Peyer's patch (tissue), 4 donors: ENCODE data around the gene DOCK2. TPM values are rescaled to one million over a fixed set of nuclear protein-coding genes. Genes with fewer than 3 reads are reported as not detected.

Experiments
- DNase-seq, 3 donors: peaks; one replicate each; pipeline ENCODE4 v3.0.0-alpha.2; 2017 to 2019
- H3K27ac ChIP-seq, 4 donors: fragments of 200-600 bp; sonication (generic); one replicate each; pipeline ENCODE4 v1.5.1; 2016 to 2019
- H3K27me3 ChIP-seq, 2 donors: fragments of 200-600 bp; sonication (generic); one replicate each; pipeline ENCODE4 v1.5.1; 2019
- H3K36me3 ChIP-seq, 3 donors: fragments of 200-600 bp; sonication (generic); one replicate each; pipeline ENCODE4 v1.5.1; 2016 to 2019
- H3K4me1 ChIP-seq, 4 donors: fragments of 200-600 bp; sonication (generic); one replicate each; pipeline ENCODE4 v1.5.1; 2016 to 2019
- H3K4me3 ChIP-seq, 4 donors: fragments of 200-600 bp; sonication (generic); 1 replicate in 3 of 4; 2 replicates in 1 of 4; pipeline ENCODE4 v1.5.1; 2016 to 2019; ENCODE audit warnings: mild to moderate bottlenecking in 1 of 4
- H3K9me3 ChIP-seq, 4 donors: fragments of 200-600 bp; sonication (generic); one replicate each; pipeline ENCODE4 v1.5.1; 2016 to 2019; ENCODE audit warnings: mild to moderate bottlenecking in 1 of 4
- CTCF ChIP-seq, 6 experiments: fragments of 450-650 bp in 4 of 6; fragments of 200-600 bp in 2 of 6; sonication (generic) in 1 of 6; IDR thresholded peaks; one replicate each; pipeline ENCODE4 v1.5.1; 2017 to 2019; ENCODE audit warnings: antibody characterized with exemption in 6 of 6, mild to moderate bottlenecking in 3 of 6, moderate library complexity in 1 of 6
- POLR2A ChIP-seq, 2 donors: fragments of 450-650 bp; IDR thresholded peaks; one replicate each; pipeline ENCODE4 v1.5.1; 2017; ENCODE audit warnings: antibody characterized with exemption in 2 of 2, mild to moderate bottlenecking in 2 of 2, moderate library complexity in 2 of 2
- total RNA-seq, 4 donors: library from RNA; depleted of rRNA; stranded (reverse); fragments of >200 nt; gene quantifications; one replicate each; pipeline ENCODE4 v1.1.0, GENCODE V29; 2016

DOCK2 gene
- total RNA-seq, 4 donors from 2014 or later: 13.8 to 200 (median 17.8) TPM

- peak in 2 of 3 donors; percentile 84 to 89 for DNase-seq
- peak overlapping the region; percentile 55 to 86 (median 64) for H3K4me3 ChIP-seq
- H3K27ac ChIP-seq: peak overlapping the region; percentile 76 to 93 (median 82)
Observed at GRCh38 chr5:169637549-169638121, 560 bp downstream of the DOCK2 start.

GRCh38 chr5:169641253-169641652, 4.2 kb downstream of the DOCK2 start:
- Histone ChIP-seq H3K9me3 (no peaks in the 10 kb centered on the region), H3K4me1 (no peaks in the 10 kb centered on the region), H3K27ac (no peak overlapping the region), H3K4me3 (no peak overlapping the region), H3K36me3 (no peaks in the 10 kb centered on the region), H3K27me3 (no peaks in the 10 kb centered on the region)
- no peak for DNase-seq
- TF ChIP-seq POLR2A (IDR thresholded peaks at IDR 0.05): no peak
- TF ChIP-seq CTCF (IDR thresholded peaks at IDR 0.05): no peak

More at GRCh38 chr5:169637549-169638121, 560 bp downstream of the DOCK2 start:
- H3K9me3 ChIP-seq: no peaks in the 10 kb centered on the region
- H3K4me1 ChIP-seq: no peaks in the 10 kb centered on the region
- no peaks in the 10 kb centered on the region for H3K27me3 ChIP-seq
- H3K36me3 ChIP-seq: no peaks in the 10 kb centered on the region
- TF ChIP-seq CTCF (IDR thresholded peaks at IDR 0.05): no peak
- TF ChIP-seq POLR2A (IDR thresholded peaks at IDR 0.05): no peak

GRCh38 chr5:169646856-169647255, 9.8 kb downstream of the DOCK2 start:
- TF ChIP-seq POLR2A (IDR thresholded peaks at IDR 0.05) (no peak), CTCF (IDR thresholded peaks at IDR 0.05) (no peak)
- Histone ChIP-seq H3K9me3 (no peaks in the 10 kb centered on the region), H3K4me3 (no peak overlapping the region), H3K4me1 (peaks cover 0 to 24% (median 6%) of the 10 kb centered on the region in 4 donors), H3K36me3 (no peaks in the 10 kb centered on the region), H3K27ac (no peak overlapping the region), H3K27me3 (no peaks in the 10 kb centered on the region)
- no peak for DNase-seq

- DNase-seq: no peak
- Histone ChIP-seq H3K27me3 (no peaks in the 10 kb centered on the region), H3K27ac (peak overlapping the region in 1 of 4 donors; percentile 6), H3K9me3 (no peaks in the 10 kb centered on the region), H3K4me1 (peaks cover 0 to 28% (median 6%) of the 10 kb centered on the region in 4 donors), H3K36me3 (no peaks in the 10 kb centered on the region), H3K4me3 (no peak overlapping the region)
- no peak for TF ChIP-seq CTCF (IDR thresholded peaks at IDR 0.05)
- TF ChIP-seq POLR2A (IDR thresholded peaks at IDR 0.05): no peak
Observed at GRCh38 chr5:169647566-169647965, 10.5 kb downstream of the DOCK2 start.

- no peak for TF ChIP-seq CTCF (IDR thresholded peaks at IDR 0.05)
- TF ChIP-seq POLR2A (IDR thresholded peaks at IDR 0.05): no peak
- DNase-seq: no peak
- Histone ChIP-seq H3K36me3 (no peaks in the 10 kb centered on the region), H3K27ac (no peak overlapping the region), H3K9me3 (no peaks in the 10 kb centered on the region), H3K27me3 (no peaks in the 10 kb centered on the region), H3K4me3 (no peak overlapping the region), H3K4me1 (peaks cover 0 to 28% (median 6%) of the 10 kb centered on the region in 4 donors)
Observed at GRCh38 chr5:169648725-169649310, 11.7 kb downstream of the DOCK2 start.
